HL-60 (cell line): ENCODE measurements around the gene KCTD4.

ENCODE experiments used
- DNase-seq, 2 experiments: peaks; one replicate each; pipeline ENCODE4 v3.0.0-alpha.2; 2010 to 2020; ENCODE audit warnings: low read depth in 1 of 2, low spot score in 1 of 2
- H3K27ac ChIP-seq: fragments of 250-450 bp; sonication (Bioruptor Pico); replicated peaks from 2 replicates; pipeline ENCODE4 v1.5.1; 2020; ENCODE audit warnings: mild to moderate bottlenecking, moderate library complexity
- H3K27me3 ChIP-seq: fragments of 250-450 bp; sonication (Bioruptor Pico); 2 replicates; pipeline ENCODE4 v1.5.1; 2021; ENCODE audit warnings: mild to moderate bottlenecking, moderate library complexity; ENCODE audit not compliant: insufficient read depth, poor library complexity, severe bottlenecking
- H3K4me3 ChIP-seq: replicated peaks from 2 replicates; pipeline ENCODE4 v1.5.1; 2011; ENCODE audit warnings: mild to moderate bottlenecking, control low read depth, low read length; ENCODE audit not compliant: insufficient read depth
- CTCF ChIP-seq: IDR thresholded peaks from one replicate; pipeline ENCODE4 v1.5.1; 2011; ENCODE audit warnings: low read length, control low read depth, inconsistent platforms; ENCODE audit not compliant: insufficient read depth
- GABPA ChIP-seq: IDR thresholded peaks from 2 replicates; pipeline ENCODE4 v1.6.1; 2012; ENCODE audit warnings: low read depth
- POLR2AphosphoS5 ChIP-seq: IDR thresholded peaks from 2 replicates; pipeline ENCODE4 v1.6.1; 2012; ENCODE audit warnings: low read depth
- REST ChIP-seq: IDR thresholded peaks from 2 replicates; pipeline ENCODE4 v1.6.1; 2012; ENCODE audit warnings: low read depth; ENCODE audit not compliant: insufficient replicate concordance
- SPI1 ChIP-seq: IDR thresholded peaks from 2 replicates; pipeline ENCODE4 v1.6.1; 2012; ENCODE audit warnings: low read depth, mild to moderate bottlenecking, borderline replicate concordance

Gene KCTD4

GRCh38 chr13:45238945-45239795, 38.3 kb upstream of the KCTD4 start:
- TF ChIP-seq SPI1, result no peak
- no peak for TF ChIP-seq GABPA
- no peak for TF ChIP-seq CTCF
- TF ChIP-seq REST, result no peak
- no peak for TF ChIP-seq POLR2AphosphoS5
- H3K27me3 ChIP-seq, result no peaks in the 10 kb centered on the region
- no peak overlapping the region for H3K27ac ChIP-seq
- no peak for DNase-seq
- no peak overlapping the region for H3K4me3 ChIP-seq

GRCh38 chr13:45232591-45232990, 31.7 kb upstream of the KCTD4 start:
- Histone ChIP-seq H3K27me3 (no peaks in the 10 kb centered on the region), H3K4me3 (no peak overlapping the region), H3K27ac (no peak overlapping the region)
- DNase-seq, result no peak
- TF ChIP-seq SPI1 (no peak), REST (no peak), CTCF (no peak), POLR2AphosphoS5 (no peak), GABPA (no peak)

- Histone ChIP-seq H3K27me3 (no peaks in the 10 kb centered on the region), H3K4me3 (no peak overlapping the region), H3K27ac (no peak overlapping the region)
- no peak for DNase-seq
- no peak for TF ChIP-seq CTCF
- no peak for TF ChIP-seq GABPA
- no peak for TF ChIP-seq SPI1
- no peak for TF ChIP-seq POLR2AphosphoS5
- no peak for TF ChIP-seq REST
Observed at GRCh38 chr13:45231722-45232121, 30.9 kb upstream of the KCTD4 start.
